H1 (cell line): Measurements from ENCODE around the gene EGFLAM. TPM values are rescaled to one million over a fixed set of nuclear protein-coding genes. Genes with fewer than 3 reads are reported as not detected.

ENCODE experiments used
- SRF ChIP-seq: IDR thresholded peaks from 2 replicates; pipeline ENCODE4 v1.6.1; 2011; ENCODE audit warnings: mild to moderate bottlenecking, low read depth, low read length, moderate library complexity
- polyA plus RNA-seq, 7 experiments: library from polyadenylated mRNA; depleted of rRNA in 3 of 7; stranded (reverse) in 5 of 7; unstranded in 2 of 7; fragments of >200 nt in 5 of 7; fragments of 200-250 nt in 2 of 7; gene quantifications; 1 replicate in 5 of 7; 2 replicates in 1 of 7; 4 replicates in 1 of 7; pipeline versions ENCODE4 v1.2.1 to v1.2.3, GENCODE V29; 2011 to 2013; ENCODE audit warnings: missing spikeins in 2 of 7, mixed read lengths in 2 of 7
- total RNA-seq: library from RNA; stranded (reverse); fragmentation: NEBNext Ultra II Directional; extraction: Animal tissue kit (Norgen Biotek cat#: 25700); gene quantifications from 2 replicates; pipeline ENCODE4 v1.2.1, GENCODE V29; 2021
- TF ChIP-seq, protein P1 (sequence below): IDR thresholded peaks from 2 replicates; pipeline ENCODE4 v1.6.1; 2012; ENCODE audit warnings: low read length, inconsistent platforms

Gene EGFLAM
- total and polyA plus RNA-seq, 2 of the 8 experiments (the other 6 are each of a cell fraction or from before 2014, with no cell fraction given), result 0.20 to 0.24 TPM

GRCh38 chr5:38376404-38376803 is 118.0 kb downstream of the EGFLAM start (continued):
- TF ChIP-seq, protein P1, sequence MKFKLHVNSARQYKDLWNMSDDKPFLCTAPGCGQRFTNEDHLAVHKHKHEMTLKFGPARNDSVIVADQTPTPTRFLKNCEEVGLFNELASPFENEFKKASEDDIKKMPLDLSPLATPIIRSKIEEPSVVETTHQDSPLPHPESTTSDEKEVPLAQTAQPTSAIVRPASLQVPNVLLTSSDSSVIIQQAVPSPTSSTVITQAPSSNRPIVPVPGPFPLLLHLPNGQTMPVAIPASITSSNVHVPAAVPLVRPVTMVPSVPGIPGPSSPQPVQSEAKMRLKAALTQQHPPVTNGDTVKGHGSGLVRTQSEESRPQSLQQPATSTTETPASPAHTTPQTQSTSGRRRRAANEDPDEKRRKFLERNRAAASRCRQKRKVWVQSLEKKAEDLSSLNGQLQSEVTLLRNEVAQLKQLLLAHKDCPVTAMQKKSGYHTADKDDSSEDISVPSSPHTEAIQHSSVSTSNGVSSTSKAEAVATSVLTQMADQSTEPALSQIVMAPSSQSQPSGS, result no peak
- no peak for TF ChIP-seq SRF
